Amygdala (tissue), 56 donors: ENCODE results near the gene RBPJ.
A peak's percentile ranks its signal among the peaks of the same experiment; 100 is the strongest.

ENCODE experiments used
- DNase-seq, 56 donors: peaks; one replicate each; lab custom pipeline; 2025; lab: John Stamatoyannopoulos, UW

Gene RBPJ

DNA sequence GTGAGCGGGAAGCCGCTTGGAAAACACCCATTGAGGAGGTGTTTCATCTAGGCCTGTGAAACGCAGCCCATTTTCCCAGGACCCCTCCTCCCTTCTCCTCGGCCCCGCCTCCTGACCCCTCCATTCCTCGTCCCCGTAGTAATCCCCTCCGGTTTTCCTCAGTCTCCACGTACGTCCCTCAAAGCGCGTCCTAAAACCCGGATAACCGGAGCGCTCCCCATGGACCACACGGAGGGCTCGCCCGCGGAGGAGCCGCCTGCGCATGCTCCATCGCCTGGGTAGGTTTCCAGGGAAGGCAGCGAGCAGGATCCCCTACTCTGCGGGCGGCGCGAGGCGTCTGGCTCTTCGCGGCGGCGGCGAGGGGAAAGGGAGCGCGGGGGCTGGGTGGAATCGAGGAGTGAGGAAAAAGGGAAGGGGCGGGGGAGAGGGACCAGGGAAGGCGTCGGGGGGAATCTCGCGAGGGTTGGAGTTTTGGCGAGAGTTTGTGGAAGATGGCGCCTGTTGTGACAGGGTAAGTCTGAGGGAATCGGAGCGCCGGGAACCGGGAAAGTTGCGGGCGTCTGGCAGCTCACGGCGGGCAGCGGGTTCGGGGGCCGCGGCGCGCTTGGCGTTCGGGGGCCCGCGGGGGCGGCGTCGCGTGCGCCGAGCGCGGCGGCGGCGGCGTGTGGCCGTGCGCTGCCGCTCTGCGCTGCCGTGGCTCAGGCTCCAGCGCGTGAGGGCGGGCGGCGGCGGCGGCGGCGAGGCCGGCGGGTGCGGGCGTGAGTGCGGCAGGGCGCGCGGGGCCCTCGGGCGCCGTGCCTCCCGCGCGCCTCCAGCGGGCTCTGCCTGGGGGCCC is at the start of gene RBPJ:
Gene RBPJ, plus strand, starts transcription at position 477 of the 835 bp plus-strand sequence. Its CDS starts 15 bp downstream, at position 492.
- peak; percentile 59 to 95 (median 89) for DNase-seq

DNA sequence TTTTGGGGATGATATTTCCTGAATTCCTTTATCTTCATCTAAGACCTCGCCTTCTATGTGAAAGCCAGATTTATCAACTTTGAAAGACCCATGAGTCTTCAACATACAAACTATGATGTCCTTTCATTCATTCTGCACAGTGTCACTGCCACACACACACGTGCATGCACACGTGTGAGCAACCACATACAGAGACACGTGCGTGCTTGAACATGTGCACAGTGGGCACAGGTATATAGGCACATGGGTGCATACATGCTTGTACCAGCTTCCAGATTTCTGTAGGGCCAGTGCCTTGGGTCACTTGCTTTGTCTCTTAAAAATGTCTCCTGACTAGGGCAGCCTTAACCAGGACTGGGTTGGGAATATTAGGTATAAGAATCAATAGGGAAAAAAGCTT is 49.1 kb upstream of the RBPJ start:
- DNase-seq: no peak

DNA sequence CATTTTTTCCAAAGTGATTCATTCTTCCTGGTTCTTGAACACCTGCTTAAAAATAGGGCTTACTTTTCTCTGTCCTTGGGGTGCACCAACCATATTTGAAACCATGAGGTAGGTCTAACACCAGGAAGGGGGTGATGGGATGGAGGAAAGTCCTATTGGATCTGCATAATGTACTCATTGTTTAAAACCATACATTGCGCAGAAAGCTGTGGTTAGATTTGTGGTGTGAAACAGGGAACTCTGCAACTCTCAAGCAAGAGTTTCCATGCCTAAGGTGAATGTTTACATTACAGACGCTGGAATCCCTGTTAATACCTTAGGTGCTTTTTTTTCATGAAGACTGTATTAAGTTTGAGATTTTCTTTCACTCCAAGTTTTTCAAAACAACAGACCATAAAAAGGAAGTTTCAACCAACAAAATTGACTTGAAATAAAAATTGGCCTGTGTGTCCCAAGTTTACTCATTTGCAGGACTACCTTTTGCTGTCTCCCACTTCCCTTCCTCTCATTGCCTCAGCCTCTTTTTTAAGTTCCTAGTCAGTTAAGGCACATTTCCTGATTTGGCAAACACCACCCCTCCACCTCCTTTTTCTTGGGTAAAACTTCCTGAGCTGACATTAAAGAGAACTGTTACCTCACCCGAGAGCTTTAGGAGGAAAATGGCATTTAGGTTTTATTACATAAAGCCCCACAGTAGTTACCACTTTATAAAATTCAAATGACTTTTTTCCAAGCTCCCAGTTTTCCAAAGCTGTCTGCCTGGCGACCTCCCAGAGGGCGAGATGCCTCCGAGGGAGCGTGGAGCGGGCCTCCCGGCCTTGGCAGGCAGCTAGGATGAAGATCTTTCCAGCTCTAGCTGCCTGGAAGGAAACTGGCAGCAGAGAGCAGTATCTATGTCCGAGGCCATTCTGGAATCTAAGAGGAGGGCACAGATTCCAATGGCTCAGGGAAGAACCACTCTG is 47.9 kb upstream of the RBPJ start:
- DNase-seq: peak in 4 of 56 donors; percentile 1 to 23 (median 12)

GRCh38 chr4:26273616-26273980 is 47.2 kb upstream of the RBPJ start:
- DNase-seq: peak in 9 of 56 donors; percentile 1 to 23 (median 11)

DNA sequence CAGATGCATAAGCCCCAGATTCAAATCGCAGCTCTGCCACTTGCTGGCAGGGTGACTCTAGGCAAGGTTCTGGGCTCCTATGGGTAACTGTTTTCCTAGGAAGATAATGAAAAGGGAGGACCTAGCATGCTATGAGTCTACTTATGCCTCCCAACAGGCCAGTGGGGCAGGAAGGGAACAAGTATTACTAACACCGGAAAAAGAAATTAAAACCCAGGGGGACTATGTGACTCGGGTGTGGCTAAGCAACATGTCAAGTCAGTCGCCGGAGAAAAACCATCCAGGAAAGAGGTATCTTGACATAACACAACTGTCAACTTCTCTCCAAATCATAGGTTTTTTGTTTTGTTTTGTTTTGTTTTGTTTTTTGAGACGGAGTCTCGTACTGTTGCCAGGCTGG is 45.5 kb upstream of the RBPJ start:
- no peak for DNase-seq

DNA sequence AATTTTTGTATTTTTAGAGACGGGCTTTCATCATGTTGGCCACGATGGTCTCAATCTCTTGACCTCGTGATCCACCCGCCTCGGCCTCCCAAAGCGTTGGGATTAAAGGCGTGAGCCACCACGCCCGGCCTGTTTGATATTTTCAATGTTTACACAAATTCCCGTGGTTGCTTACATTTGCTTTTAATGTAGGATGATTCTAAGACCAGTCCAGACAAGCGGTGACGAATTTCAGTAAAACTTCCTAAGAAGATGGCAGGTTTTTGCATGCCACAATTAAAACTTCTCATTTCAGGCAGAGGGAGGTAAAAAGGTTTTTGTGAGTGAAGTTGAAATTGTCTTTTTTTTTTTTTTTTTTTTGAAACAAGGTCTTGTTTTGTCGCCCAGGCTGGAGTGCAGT is 41.4 kb upstream of the RBPJ start:
- no peak for DNase-seq

DNA sequence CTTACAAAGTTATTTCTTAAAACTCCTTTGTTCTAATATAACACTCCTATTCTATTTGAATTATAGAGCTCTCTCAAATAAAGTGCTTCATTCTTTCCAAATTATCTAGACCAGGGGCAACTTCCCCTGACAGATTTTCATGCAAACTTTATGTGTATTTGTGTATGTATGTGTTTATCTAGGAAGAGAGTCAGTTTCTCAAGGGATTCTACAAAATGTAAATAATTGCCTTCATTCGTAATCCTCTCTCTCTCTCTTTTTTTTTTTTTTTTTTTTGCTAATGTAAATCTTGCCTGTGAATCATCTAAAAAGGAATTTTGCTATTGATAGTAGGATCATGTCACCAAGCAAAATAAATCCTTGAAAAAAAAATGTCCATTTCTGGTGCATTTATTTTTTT is 38.9 kb upstream of the RBPJ start:
- DNase-seq: no peak

GRCh38 chr4:26284536-26284935 is 36.3 kb upstream of the RBPJ start:
- no peak for DNase-seq

DNA sequence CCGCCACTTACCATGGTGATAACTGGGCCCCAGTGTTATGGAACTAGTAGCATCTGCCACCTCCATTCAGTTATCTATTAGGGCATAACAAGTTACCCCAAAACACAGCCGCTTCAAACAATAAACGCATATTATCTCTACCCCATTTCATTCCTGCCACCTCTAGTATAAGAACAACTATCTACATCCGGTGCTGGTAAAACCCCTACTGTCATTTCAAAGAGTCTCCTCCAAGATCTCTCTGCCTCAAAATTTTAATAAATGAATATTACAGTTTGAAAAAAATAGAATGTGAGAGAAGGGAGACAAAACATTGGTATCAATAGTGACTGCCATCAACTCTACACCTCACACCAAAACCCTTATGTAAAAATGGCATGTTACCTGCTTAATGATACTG is 35.5 kb upstream of the RBPJ start:
- no peak for DNase-seq

GRCh38 chr4:26287756-26288155 is 33.1 kb upstream of the RBPJ start:
- no peak for DNase-seq

GRCh38 chr4:26288355-26288909 is 32.4 kb upstream of the RBPJ start:
- no peak for DNase-seq

DNA sequence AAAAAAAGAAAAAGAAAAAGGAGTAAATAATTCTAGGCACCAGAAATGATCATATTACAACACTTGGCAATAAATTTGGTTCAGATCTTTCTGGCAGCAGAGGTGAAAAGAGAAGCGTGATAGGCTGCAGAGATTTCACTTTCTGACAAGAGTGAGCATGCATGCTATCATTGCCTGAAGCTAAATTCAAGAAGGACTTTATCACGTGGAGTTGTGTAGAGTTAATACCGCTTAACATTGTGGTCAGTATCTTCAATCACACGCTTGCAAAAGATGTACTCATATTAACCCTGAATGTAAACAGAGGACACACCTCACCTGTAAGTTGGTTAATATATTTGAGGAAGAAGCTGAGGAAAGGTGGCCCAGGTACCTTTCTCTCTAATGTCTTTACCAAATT is 31.4 kb upstream of the RBPJ start:
- no peak for DNase-seq

GRCh38 chr4:26290321-26290720 is 30.5 kb upstream of the RBPJ start:
- DNase-seq: no peak

DNA sequence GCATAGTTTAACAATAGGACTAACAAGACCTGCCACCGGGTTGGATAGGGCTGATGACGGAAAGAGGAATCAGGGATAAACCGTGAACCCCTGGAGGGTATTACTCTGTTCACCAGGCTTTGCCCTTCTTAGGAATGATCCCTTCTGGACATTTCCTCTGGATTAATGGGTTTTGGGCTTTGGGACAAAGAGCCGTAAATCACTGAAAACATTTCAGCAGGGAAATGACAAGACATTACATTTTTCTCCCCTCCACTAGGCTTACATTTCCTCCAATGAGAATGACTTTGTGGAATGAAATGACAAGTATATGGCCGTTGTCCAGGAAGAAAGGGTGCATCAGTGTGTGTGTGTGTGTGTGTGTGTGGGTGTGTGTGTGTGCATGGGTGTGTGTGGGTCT is 25.9 kb upstream of the RBPJ start:
- no peak for DNase-seq

DNA sequence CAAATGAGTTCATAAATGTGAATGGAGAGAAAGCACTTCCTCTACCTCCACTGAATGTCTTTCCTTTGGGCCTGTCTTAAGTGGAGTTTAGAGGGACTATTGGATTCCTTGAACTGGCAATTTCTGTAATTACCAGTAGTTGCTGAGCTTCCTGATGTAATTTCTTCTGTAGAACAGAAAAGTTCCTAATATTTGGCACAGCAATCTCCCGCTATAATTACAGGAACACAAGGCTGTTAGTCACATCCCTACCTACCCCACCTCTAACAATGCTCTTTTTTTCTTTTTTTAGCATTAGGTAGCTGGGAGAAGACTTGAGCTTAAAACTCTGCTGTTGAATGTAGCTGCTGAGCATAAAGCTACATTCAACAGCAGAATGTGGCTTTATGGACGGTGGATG is 24.8 kb upstream of the RBPJ start:
- no peak for DNase-seq

DNA sequence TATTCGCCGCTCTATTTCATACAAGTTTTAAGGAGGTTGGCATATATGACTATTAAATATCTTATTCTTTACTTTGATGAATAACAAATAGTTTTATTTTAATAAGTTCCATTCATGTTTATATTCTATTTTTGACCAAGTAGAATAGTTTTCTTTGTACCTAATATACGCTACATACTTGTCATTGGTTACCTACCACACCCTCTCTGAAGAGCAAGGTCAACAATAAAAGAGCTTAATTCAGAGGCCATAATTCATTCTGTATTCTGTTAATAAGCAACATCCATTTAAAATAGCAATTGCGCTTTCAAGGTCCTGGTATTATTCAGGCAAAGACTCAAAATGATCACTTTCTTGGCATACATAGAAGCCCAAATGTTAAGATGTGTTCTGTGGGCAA is 24.3 kb upstream of the RBPJ start:
- DNase-seq: no peak

DNA sequence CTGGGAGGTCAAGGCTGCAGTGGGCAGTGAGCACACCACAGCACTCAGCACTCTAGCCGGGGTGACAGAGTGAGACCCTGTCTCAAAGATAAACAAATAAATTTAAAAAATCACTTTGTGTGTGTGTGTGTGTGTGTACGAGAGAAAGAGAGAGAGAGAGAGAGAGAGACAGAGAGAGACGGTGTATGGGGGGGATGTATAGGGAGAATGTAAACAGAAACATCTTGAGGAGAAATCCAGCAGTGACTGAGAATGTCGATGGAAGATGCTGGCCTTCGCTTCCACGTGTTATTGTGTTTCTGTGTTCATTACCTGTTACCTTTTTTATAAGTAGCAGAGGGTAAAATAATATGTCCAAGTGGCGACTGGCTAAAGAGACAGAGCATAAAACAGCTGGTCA is 23.6 kb upstream of the RBPJ start:
- no peak for DNase-seq

- DNase-seq: no peak
Measured at GRCh38 chr4:26298198-26298947, 22.4 kb upstream of the RBPJ start.

DNA sequence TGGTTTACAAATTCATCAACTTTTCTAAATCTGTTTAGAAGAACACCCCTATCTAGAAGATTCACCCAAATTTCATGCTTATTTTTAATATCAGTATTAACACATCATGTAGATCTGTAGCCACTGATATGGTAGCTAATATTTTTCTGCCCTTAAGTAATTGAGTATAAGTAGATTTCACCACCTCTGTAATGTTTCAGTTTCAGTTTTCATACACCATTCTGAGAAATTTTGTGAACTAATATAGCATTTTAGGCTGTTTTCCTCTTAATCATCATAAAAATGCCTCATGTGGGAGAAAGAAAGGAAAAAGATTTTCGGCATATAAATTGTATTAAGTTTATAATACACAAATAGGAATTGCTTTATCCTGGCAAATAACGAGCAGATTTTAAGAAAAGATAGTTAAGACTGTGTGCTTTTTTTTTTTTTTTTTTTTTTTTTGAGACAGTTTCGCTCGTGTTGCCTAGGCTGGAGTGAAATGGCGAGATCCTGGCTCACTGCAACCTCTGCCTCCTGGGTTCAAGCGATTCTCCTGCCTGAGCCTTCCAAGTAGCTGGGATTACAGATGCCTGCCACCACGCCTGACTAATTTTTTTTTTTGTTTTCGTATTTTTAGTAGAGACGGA is 21.4 kb upstream of the RBPJ start:
- DNase-seq: no peak
